GM12878 (cell line): ENCODE measurements around the gene DELE1. TPM values are rescaled to one million over a fixed set of nuclear protein-coding genes. Genes with fewer than 3 reads are reported as not detected.
A peak's percentile ranks its signal among the peaks of the same experiment; 100 is the strongest.

Source experiments
- ATAC-seq: fragments of 200-7000 bp; cut with Tn5 transposase; 3 replicates; pipeline ENCODE4 v1.9.1; 2020; ENCODE audit warnings: mild to moderate bottlenecking, moderate library complexity
- BruUV-seq: library from RNA; stranded (reverse); fragments of 400-500 nt; replicated peaks from 2 replicates; lab custom pipeline; 2021; lab: Mats Ljungman, UMichigan
- CTCF ChIA-PET: fragments of 300-600 bp; sonication (Branson Sonifier 250); formaldehyde crosslinking; extraction: SDS; loops from one replicate; lab custom pipeline; 2021; ENCODE audit warnings: inconsistent platforms; lab: Yijun Ruan, JAX
- POLR2A ChIA-PET: fragments of 350-600 bp; formaldehyde crosslinking; extraction: SDS; loops from one replicate; lab custom pipeline; 2021; ENCODE audit warnings: inconsistent platforms; lab: Charles Lee
- RAD21 ChIA-PET: fragments of 300-600 bp; sonication (Branson Sonifier 250); formaldehyde crosslinking; loops from one replicate; lab custom pipeline; 2023; ENCODE audit warnings: antibody characterized with exemption; ENCODE audit not compliant: unreplicated experiment; lab: Charles Lee
- SMC1A ChIA-PET: fragments of 300-600 bp; sonication (Branson Sonifier 250); formaldehyde crosslinking; loops from one replicate; lab custom pipeline; 2023; ENCODE audit not compliant: unreplicated experiment, uncharacterized antibody; lab: Charles Lee
- DNase-seq: peaks from one replicate; pipeline ENCODE4 v3.0.0-alpha.2; 2011; ENCODE audit warnings: low read depth, low spot score
- FAIRE-seq: peaks from 3 replicates; lab custom pipeline; 2011; peaks lifted over from hg19 to GRCh38; lab: Jason Lieb, UNC
- H2AFZ ChIP-seq: 2 replicates; pipeline ENCODE4 v1.6.0; 2011; ENCODE audit warnings: low read depth, low read length, control low read depth; ENCODE audit not compliant: control insufficient read depth
- H3K27ac ChIP-seq: 2 replicates; pipeline ENCODE4 v1.5.1; 2011; ENCODE audit warnings: control low read depth; ENCODE audit not compliant: control insufficient read depth, insufficient read depth
- H3K27me3 ChIP-seq, 2 experiments: replicated peaks in 1 of 2; 2 replicates each; pipeline versions ENCODE4 v1.6.0 to v1.6.1; 2011; ENCODE audit warnings: low read length in 1 of 2; ENCODE audit not compliant: control insufficient read depth in 2 of 2, insufficient read depth in 2 of 2
- H3K36me3 ChIP-seq, 2 experiments: 2 replicates each; pipeline ENCODE4 v1.5.1; 2011; ENCODE audit warnings: low read length in 1 of 2; ENCODE audit not compliant: control insufficient read depth in 2 of 2, insufficient read depth in 2 of 2
- H3K4me1 ChIP-seq: 2 replicates; pipeline ENCODE4 v1.6.1; 2011; ENCODE audit warnings: mild to moderate bottlenecking, low read length, moderate library complexity, mixed read lengths; ENCODE audit not compliant: control insufficient read depth, insufficient read depth
- H3K4me2 ChIP-seq: 2 replicates; pipeline ENCODE4 v1.6.0; 2011; ENCODE audit warnings: control low read depth; ENCODE audit not compliant: control insufficient read depth, insufficient read depth
- H3K4me3 ChIP-seq: fragments of 200-600 bp; sonication (generic); 2 replicates; pipeline ENCODE4 v1.5.1; 2016
- H3K79me2 ChIP-seq: 2 replicates; pipeline ENCODE4 v1.6.0; 2011; ENCODE audit warnings: low read length; ENCODE audit not compliant: control insufficient read depth, insufficient read depth
- H3K9ac ChIP-seq: 2 replicates; pipeline ENCODE4 v1.8.0; 2011; ENCODE audit warnings: low read length, control low read depth, mixed read lengths; ENCODE audit not compliant: control insufficient read depth, insufficient read depth
- H3K9me3 ChIP-seq: replicated peaks from 3 replicates; pipeline ENCODE4 v1.5.1; 2011; ENCODE audit warnings: mild to moderate bottlenecking, low read length; ENCODE audit not compliant: control insufficient read depth, insufficient read depth
- H4K20me1 ChIP-seq: 2 replicates; pipeline ENCODE4 v1.6.0; 2011; ENCODE audit not compliant: control insufficient read depth, insufficient read depth
- CHD1 ChIP-seq: IDR thresholded peaks from 2 replicates; pipeline ENCODE4 v1.6.1; 2012; ENCODE audit warnings: low read depth, low read length, improper control_type of control experiment
- HDAC2 ChIP-seq: fragments of 200-600 bp; sonication (generic); IDR thresholded peaks from 2 replicates; pipeline ENCODE4 v1.6.1; 2017
- MTA2 ChIP-seq: fragments of 450-650 bp; IDR thresholded peaks from 2 replicates; pipeline ENCODE4 v1.6.1; 2016; ENCODE audit warnings: low read depth, mild to moderate bottlenecking, moderate library complexity
- POLR2A ChIP-seq: IDR thresholded peaks from 2 replicates; pipeline ENCODE4 v1.6.1; 2011; ENCODE audit warnings: low read depth, mild to moderate bottlenecking, low read length
- RB1 ChIP-seq: fragments of 450-650 bp; formaldehyde crosslinking; IDR thresholded peaks from 2 replicates; pipeline ENCODE4 v1.6.1; 2017; ENCODE audit warnings: mild to moderate bottlenecking, borderline replicate concordance
- SUZ12 ChIP-seq: fragments of 200-600 bp; sonication (generic); IDR thresholded peaks from one replicate; pipeline ENCODE4 v1.6.1; 2018; ENCODE audit warnings: antibody characterized with exemption, mild to moderate bottlenecking; ENCODE audit not compliant: unreplicated experiment
- TCF3 ChIP-seq: IDR thresholded peaks from 2 replicates; pipeline ENCODE4 v1.6.1; 2012; ENCODE audit warnings: low read depth, mild to moderate bottlenecking, low read length, borderline replicate concordance; ENCODE audit not compliant: insufficient read depth
- WGBS: methylation state at CpG from one replicate; pipeline ENCODE4 v1.1.6; 2016; ENCODE audit warnings: low lambda C conversion rate; ENCODE audit not compliant: insufficient replicate concordance, insufficient coverage; ENCODE audit errors: missing lambda C conversion rate; 5-methylcytosine and 5-hydroxymethylcytosine counted together
- in situ Hi-C: fragments of 300-500 bp; cut with MboI; formaldehyde crosslinking; loops from 9 replicates; pipeline ENCODE4 v1.14.3; 2018; ENCODE audit warnings: mixed read lengths
- intact Hi-C: fragments of 100-400 bp; cut with micrococcal nuclease; formaldehyde crosslinking; loops from one replicate; pipeline ENCODE4 v1.14.2; 2022; ENCODE audit not compliant: unreplicated experiment
- polyA plus RNA-seq, 11 experiments: library from polyadenylated mRNA; depleted of rRNA in 4 of 11; unstranded in 6 of 11; stranded (reverse) in 5 of 11; fragments of >200 nt; fragmentation: Nextera tagmentation in 4 of 11; fragmentation: Illumina TruSeq in 1 of 11; extraction: Ambion mirVana in 4 of 11; extraction: Trizol in 1 of 11; gene quantifications; 1 replicate in 1 of 11; 2 replicates in 10 of 11; pipeline versions ENCODE4 v1.2.1 to v1.2.3, GENCODE V29; 2011 to 2016; ENCODE audit warnings: inconsistent platforms in 2 of 11, missing spikeins in 2 of 11, low read depth in 1 of 11
- total RNA-seq, 4 experiments: library from RNA; depleted of rRNA in 3 of 4; stranded (reverse); fragments of >200 nt in 3 of 4; fragmentation: Illumina TruSeq in 1 of 4; extraction: Trizol in 1 of 4; gene quantifications; 2 replicates each; pipeline versions ENCODE4 v1.2.1 to v1.2.3, GENCODE V29; 2013 to 2021

DELE1 gene
- total and polyA plus RNA-seq, 10 of the 15 experiments (the other 5 are each of a cell fraction or from before 2014, with no cell fraction given) = 18.9 to 71.4 (median 47.6) TPM

DNA sequence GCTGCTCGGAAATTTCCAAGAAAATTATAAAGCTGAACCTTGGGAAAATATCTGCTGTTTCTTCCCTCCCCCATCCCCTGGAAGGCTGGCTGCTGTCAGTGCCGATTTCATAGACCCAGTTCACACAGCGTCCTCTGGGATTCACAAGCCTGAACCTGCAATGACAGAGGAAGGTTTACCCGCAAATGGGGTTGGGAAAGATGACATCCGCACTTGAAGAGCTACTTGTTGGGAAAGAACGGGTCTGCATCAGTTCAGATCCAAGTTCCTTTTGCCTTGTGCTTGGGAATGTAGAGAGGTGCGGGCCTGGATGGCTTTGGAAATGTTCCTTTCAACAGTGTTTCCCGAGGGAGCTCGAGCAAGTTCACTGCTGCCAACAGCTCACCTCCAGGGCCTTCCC, 20.4 kb downstream of the DELE1 start:
- Histone ChIP-seq H3K9ac (no peak overlapping the region), H2AFZ (no peak overlapping the region), H3K27me3 (no peaks in the 10 kb centered on the region), H3K79me2 (no peaks in the 10 kb centered on the region), H3K9me3 (no peaks in the 10 kb centered on the region), H3K4me1 (no peaks in the 10 kb centered on the region), H3K4me2 (no peak overlapping the region), H3K4me3 (no peak overlapping the region), H4K20me1 (no peaks in the 10 kb centered on the region), H3K36me3 (peaks cover 0 to 2% of the 10 kb centered on the region in 2 experiments; a peak in 2 of 4 replicates), H3K27ac (no peak overlapping the region)
- SMC1A ChIA-PET = interaction anchor here (1.2 to 2.5 kb wide), 2 partner anchors 17 to 28 kb away, joined by 3 to 7 read pairs; no protein-coding TSS in a partner anchor
- RAD21 ChIA-PET = no interaction called here
- POLR2A ChIA-PET = no interaction called here
- no peak for FAIRE-seq
- no TSS peak for BruUV-seq
- 86% methylated on average over 9 of the region's 9 CpGs for WGBS
- intact Hi-C loops (no loop called here), in situ Hi-C loops (no loop called here)
- TF ChIP-seq CHD1 (no peak), TCF3 (no peak), MTA2 (no peak)
- no peak for DNase-seq
- CTCF ChIA-PET = interaction anchor here (0.9 to 6.3 kb wide), 4 partner anchors 10 to 64 kb away, joined by 3 to 36 read pairs (median 6); no protein-coding TSS in a partner anchor
- no peak for ATAC-seq

DNA sequence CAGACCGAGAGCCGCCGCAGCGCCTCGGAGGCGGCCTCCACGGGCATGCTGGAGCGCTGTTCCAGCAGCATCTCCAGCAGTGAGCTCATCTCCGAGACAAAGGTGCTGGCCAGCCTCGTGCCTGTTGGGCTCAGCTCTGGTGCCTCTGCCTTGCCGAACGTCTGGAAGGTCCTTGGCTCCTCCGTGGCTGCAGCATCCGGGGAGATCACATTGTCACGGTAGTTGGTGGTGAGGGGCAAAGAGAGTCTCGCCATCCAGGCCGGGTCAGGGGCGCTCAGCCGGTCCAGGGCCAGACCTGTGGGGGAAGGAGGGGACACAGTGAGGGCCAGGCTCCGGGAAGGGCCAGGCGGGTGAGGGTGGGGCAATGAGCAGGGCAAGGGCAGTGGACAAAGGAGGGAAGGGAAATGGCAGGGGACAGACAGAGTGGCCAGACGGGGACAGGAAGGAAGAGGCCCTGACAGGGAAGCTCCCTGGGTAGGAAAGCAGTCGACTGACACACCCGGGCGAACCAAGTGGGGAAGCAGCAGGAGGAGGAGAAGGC, 21.9 kb downstream of the DELE1 start:
- H3K36me3 ChIP-seq = no peaks in the 10 kb centered on the region; a peak in 1 of 4 replicates
- DNase-seq (no peak), FAIRE-seq (no peak), ATAC-seq (no peak)
- no peaks in the 10 kb centered on the region for H3K4me1 ChIP-seq
- H4K20me1 ChIP-seq = no peaks in the 10 kb centered on the region
- no peak overlapping the region for H3K4me2 ChIP-seq
- H3K9me3 ChIP-seq = no peaks in the 10 kb centered on the region
- 91% methylated on average over 22 of the region's 25 CpGs for WGBS
- H3K4me3 ChIP-seq = no peak overlapping the region
- H3K79me2 ChIP-seq = no peaks in the 10 kb centered on the region
- CTCF ChIA-PET = interaction anchor here (1.0 to 6.3 kb wide), 2 partner anchors 16 to 22 kb away, joined by 3 to 36 read pairs; partner anchors contain the start of gene DELE1
- SMC1A ChIA-PET = interaction anchor here (1.3 to 2.5 kb wide), 2 partner anchors 12 to 15 kb away, joined by 3 to 7 read pairs; no protein-coding TSS in a partner anchor
- RAD21 ChIA-PET = no interaction called here
- POLR2A ChIA-PET = interaction anchor here (0.6 kb wide), 1 partner anchor 26 kb away, joined by 3 read pairs; no protein-coding TSS in a partner anchor
- no peak overlapping the region for H3K9ac ChIP-seq
- no peaks in the 10 kb centered on the region for H3K27me3 ChIP-seq
- H3K27ac ChIP-seq = no peak overlapping the region
- intact Hi-C loops = no loop called here
- in situ Hi-C loops = no loop called here
- no peak overlapping the region for H2AFZ ChIP-seq
- no TSS peak for BruUV-seq
- TF ChIP-seq HDAC2 (no peak), SUZ12 (no peak), RB1 (no peak), POLR2A (peak; percentile 51; the same call in 1 of the 2 replicates)
